C1 segment of cervical spinal cord (tissue), 14 donors: Measurements from ENCODE around the gene CKAP4.

Source experiments
- DNase-seq, 14 donors: peaks; one replicate each; lab custom pipeline; 2025; lab: John Stamatoyannopoulos, UW

The CKAP4 gene

DNA sequence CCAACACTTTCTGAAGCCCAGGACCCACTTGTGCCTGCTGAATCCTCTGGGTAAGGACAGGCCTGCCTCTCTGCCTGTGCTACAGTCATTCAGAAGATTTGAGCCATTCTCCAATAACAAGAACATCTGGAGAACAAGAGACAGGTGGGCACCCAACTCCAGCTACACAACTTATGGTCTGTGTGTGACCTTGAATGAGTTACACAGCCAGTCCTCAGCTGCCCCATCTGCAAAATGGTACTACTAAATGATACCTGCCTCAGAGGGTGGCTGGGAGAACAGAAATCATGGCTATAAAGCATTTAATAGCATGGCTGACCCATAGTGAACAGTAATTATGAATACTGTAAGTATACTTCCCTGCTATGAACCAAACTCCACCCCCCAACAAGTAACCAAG lies 4.2 kb downstream of the CKAP4 start:
- DNase-seq = no peak

DNA sequence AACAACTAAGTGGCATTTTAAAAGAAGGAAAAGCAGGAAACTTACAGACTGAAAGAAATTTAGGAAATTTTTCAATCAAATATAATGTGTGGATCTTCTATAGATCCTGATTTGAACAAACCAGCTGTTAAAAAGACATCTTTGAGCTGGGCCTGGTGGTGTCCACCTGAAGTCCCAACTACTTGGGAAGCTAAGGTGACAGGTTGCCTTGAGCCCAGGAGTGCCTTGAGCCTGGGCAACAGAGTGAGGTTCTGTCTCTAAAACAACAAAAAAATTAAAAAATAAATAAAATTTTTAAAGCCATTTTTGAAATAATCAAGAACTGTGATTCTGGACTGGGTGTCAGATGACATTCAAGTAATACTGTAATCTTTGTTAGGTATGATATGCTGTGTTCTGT lies 7.0 kb downstream of the CKAP4 start:
- no peak for DNase-seq

DNA sequence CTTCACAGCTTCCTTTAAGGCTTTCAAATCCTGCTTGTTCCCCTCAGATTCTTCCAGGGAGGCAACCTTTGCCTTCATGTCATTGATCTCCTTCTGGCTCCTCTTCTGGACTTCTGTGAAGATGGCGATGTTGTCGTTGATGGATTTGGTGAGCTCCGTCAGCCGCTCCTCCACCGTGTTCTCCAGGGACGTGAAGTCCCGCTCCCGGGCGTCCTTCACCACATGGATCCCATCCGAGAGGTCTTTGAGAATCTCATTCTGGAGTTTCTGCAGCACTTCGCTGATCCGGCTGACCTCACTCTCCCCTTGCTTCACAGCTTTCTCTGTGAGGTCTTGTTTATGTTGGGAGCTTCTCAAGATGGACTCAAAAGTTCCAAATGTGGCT lies 7.9 kb downstream of the CKAP4 start:
- no peak for DNase-seq

DNA sequence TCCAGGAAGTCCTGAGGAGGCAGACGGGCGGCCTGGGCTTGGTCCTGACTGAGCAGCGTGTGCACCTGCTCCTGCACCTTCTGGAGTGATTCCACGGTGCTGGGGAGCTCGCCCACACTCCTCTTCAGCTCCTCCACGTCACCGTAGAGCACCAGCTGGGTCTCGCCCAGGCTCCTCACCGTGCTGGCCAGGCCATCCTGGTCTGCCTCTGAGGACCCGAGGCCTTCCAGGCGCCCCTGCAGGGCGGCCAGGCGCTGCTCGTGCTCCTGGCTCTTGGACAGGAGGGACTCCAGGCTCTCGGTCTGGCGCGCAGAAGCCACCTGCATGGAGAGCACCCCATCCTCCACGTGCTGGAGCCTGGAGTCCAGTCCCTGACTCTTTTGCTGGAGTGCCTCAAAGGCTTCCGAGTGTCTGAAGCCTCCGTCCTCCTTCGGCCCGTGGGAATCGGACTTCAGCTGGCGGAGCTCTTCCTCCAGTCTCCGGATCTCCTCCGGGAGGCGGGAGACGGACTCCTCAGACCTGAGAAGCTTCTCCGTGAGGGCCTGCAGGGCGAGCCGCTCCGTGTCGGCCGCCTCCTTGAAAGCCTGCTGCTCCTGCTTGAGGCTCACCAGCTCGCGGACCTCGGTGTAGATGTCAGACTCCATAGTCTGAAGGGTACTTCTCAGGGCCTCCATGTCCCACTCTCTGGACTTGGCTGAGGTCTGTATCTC lies 8.4 kb downstream of the CKAP4 start:
- peak in 1 of 14 donors; percentile 7 for DNase-seq

DNA sequence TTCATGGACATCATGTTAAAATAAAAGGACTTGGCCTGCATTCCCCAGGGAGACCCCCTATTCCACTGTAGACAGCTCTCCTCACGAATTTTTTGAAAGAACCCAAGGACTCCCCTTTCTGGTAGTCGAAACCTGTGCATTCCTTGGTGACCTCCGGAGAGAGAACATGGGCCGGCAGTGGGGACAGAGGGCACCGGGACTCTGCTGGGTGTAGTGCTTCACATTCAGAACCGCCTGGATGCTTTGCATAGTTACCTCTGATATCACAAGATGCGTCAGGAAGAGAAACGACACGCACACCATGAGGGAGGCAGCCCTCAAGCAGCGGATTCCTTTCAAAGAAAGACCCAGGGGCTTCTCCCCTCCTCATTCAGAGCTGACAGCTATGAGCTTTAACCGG lies 9.7 kb downstream of the CKAP4 start:
- no peak for DNase-seq

DNA sequence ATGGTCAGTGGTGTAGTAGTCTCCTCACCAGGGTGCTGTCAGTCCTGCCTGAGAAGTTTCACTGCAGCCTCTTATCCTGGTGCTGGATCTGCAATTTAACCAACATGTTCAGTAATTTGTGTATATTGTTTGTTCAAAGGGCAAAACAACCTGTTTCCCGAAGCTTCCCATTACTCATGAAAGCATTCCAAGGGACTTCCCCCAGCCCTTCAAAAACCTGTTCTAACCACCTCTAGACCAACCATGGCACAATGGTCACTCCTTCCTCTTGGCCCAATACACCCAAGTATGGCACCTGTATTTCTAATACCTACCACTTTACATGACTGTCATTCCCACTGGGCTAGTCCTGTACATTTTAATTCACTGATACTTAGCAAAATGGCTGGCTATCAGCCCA lies 12.1 kb downstream of the CKAP4 start:
- DNase-seq = no peak

DNA sequence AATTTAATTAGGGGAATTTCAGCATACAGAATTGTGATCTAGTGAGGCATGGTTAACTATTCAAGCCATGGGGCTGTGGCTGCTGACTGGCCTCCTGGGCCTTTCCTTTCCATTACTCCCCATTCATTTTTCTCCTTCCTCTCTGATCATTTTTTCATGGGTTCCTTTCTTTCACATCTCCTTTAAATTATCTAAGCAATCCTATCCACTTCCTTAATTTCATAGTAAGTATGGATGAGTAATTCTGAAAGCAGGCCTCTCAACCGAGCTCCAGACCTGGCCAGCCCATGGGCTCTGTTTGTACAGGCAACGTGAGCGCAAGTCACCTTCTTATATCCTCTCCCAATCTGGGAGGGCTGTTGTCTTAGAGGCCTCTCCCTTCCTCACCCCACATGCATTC lies 13.4 kb downstream of the CKAP4 start:
- no peak for DNase-seq

DNA sequence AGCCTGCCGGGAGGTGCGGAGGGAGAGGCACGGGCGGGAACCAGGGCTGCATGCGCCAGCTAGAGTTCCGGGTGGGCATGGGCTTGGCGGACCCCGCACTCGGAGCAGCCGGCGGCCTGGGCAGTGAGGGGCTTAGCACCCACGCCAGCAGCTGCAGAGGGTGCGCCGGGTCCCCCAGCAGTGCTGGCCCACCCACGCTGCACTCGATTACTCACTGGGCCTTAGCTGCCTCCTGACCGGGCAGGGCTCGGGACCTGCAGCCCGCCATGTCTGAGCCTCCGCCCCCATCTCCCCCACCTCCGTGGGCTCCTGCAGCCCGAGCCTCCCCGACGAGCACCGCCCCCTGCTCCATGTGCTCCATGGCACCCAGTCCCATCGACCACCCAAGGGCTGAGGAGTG lies 14.8 kb downstream of the CKAP4 start:
- DNase-seq = no peak

DNA sequence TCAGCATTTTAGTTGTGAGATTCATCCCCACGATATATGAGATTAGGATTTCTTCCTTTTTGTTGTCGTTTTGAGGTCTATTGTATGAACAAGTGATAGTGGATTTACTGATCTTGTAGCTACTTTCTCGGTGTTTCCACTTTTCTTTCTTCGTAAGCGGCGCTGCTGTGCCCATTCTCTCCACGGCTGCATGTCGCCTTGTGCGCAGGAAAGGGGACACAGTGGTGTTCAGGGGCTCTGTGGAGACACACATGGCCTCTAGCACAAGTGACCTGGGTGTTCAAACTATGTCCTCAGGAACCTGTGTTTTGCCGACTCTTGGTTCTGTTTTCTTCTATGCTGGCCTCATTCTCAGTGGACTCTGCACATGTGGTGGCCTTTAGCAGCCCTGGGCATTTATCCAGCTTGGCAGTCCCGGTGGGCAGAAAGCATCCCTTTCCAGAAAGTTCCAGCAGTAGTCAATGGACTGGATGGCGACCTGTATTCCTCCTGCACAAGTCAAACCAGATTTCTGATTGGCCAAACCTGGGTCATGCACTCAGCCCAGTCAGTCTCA lies 18.7 kb downstream of the CKAP4 start:
- no peak for DNase-seq

DNA sequence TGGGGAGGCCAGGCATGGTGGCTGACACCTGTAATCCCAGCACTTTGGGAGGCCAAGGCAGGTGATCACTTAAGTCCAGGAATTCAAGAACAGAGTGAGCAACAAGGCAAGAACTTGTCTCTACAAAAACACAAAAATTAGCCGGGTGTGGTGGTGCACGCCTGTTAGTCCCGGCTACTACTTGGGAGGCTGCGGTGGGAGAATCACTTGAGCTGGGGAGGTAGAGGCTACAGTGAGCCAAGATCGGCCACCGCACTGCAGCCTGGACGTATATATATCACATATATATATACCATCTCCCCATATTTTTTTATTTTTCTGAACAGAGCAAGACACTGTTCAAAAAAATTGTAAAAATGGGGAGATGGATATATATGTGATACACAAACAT lies 19.5 kb downstream of the CKAP4 start:
- DNase-seq = no peak

DNA sequence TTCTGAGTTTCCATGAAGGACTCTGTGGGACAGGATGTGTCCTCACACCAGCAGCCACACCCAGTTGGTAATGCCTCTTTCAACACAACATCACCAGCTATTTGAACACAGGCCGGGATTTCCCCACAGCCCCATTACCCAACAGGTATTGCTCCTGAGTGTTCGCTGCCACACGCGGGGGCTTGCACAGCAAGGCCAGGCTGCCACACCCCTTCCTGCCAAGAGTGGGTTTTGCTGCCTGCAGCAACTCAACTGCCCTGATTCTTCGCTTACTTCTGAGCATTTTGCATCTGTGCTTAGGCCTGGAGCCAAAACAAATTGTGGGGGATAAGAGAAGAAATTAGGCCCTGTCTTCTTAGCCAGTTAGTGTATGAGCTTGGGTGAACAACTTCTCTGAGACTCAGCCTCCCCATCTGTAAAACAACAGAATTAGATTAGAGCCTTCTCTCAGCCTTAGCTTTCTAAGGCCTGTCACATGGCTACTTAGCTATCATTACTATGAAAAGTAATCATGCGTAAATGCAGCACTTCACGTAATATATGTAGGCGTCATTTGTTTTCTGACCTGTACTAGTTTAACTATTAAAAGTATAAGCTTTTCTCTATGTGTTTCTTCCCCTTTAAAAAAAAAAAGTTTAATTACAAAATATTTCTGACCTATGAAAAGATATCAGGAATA lies 20.0 kb downstream of the CKAP4 start:
- DNase-seq = no peak

DNA sequence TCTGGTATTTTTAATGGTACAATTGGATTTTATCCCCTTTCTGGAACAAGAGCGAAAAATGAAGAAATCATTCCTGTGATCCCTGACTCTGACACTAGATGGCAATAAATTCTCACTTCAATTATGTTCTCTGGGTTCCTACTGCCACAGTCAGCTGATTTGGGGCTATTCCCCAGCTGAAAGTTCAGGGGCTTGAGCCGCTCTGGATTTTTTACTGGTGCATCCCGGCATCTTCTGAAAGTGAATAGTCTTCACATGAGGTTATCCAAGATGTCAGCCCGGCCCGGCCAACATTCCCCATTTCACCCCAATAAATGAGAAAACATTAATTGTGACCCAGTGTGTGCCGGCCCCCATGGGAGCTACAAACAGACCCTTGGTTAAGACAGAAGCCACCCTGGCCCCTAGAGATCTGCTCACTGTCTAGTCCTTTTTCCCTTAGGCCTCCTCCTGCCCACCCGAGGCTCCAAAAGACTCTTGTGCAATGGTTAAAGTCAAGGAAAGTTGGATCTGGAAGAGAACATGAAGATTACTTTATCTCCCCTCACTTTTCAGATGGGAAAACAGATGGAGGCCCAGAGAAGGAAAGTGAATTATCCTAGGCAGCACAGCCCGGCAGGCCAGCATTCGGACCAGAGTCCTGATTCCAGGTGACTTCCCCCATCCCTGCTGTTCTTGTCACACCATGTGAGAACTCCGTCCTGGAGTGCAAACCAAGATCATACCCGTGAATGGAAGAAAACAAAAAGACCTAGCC lies 20.8 kb downstream of the CKAP4 start:
- DNase-seq = peak in 5 of 14 donors; percentile 4 to 16 (median 10)

DNA sequence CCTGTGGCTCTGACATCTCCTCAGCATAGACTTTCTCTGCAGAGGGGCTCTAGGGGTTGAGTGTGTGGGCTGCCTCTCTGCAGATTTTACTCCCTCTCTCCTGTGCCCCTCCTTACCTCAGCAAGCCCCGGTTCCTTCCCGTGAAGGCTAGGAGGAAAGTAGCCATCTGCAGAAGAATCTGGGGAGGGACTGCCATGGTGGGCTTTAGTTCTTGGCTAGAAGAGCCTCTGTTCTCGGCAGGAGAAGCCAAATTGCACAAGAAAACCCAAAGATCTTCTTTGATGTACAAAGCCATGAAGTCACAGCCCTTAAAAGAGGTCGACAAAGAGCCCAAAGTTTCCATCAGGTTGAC lies 23.5 kb downstream of the CKAP4 start:
- DNase-seq = no peak

DNA sequence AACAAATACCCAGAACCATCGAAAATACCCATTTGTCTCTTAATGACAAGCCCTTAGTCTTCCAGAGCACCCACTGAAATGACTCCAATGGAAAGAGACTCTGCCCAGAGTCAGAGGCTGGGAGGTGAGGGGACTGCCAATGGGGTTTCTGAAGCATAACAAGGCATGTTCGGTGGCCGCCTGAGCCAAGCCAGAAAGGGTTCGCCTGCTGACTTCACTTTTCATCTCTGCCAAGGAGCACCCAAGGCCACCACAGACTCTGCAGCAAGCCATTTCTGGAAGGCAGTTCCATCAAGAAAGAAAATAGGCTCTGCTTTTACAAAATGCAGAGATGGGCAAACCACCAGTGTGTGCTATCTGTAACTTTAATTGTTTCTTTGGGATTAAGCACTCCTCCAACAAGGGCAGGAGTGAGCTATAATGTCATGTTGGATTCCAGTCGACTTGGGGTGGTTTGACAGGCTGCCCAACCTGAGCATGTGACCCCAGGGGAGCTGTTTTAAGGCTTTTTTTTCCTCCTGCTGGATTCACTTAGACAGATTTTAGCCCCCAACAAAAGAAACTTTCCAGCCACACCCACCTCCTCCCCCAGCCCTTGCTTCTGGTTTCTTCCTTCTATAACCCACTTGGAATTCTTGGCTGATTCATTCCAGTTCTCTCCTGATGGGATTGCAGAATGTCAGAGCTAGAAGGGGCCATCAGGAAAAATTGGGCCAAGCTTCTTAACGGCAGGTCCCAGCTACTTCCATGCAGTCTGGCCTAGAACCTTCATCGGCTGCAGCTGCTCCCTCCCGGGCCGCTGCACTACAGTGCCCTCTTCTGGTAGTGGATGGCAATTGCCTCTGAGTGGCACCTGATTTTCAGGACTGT lies 24.1 kb downstream of the CKAP4 start:
- peak in 12 of 14 donors; percentile 8 to 65 (median 44) for DNase-seq

DNA sequence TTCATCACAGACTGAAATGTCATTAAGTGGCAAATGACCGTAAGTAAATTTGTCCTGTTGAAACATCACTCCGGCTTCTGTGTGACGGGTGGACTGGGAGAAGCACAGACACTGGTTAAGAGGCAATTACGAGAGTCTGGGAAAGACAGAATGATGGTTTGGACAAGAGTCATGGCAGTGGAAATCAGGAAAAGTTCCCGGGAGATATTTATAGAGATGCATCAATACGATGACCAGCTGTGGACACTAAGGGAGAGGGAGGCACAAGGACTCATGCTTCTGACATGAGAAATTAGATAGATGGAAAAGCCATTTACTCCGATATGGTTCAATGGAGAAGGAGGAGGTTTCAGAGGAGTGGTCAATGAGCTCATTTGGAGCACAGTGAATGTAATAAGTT lies 27.3 kb downstream of the CKAP4 start:
- no peak for DNase-seq

DNA sequence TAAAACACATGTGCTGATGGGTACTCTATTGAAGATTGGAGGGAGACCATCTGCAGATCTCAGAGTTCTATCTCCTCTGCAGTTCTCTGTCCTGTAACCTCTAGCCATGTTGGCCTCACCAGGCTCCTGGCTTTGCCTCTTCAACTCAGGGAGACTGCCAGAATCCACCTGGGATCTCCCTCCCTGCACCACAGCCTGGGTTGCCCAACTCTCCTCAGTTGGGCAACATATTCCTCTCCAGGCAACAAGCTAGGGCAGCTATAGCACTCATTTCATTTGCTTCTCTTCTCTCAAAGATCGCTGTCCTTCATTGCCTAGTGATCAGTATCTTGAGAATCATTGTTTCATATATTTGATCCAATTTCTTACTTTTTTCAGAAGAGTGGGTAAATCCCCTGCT lies 28.8 kb downstream of the CKAP4 start:
- no peak for DNase-seq

DNA sequence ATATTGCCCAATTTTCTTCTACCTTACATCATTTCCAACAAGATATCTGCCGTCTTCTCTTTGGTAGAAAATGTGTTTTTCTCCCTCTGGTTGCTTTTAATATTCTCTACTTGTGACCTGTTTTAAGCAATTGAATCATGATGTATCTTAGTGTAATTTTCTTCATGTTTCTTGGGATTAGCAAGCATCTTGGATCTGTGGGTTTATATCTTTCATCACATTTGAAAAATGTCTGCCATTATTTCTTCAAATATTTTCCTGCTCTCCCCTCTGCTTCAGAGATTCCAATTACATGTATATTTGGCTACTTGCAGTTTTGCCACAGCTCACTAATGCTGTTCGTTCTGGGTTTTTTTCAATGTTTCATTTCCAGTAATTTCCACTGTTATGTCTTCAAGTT lies 30.1 kb downstream of the CKAP4 start:
- no peak for DNase-seq

DNA sequence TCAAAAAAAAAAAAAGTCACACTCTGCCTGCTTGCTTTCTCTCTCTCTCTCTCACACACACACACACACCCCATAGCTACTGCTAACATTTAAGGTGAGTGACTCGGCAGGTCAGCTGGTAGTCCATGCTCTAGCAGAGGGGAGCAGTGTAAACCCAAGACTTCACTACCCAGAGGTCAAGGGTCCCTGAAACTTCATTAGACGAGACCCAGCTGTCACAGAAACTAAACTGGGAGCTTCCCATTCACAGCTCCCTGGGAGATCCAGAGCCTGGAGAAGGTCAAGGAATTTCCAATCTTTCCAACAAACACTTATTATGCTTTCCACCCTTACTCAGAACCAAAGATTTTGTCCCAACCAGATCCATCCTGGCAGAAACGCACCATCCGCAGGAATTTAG lies 33.2 kb downstream of the CKAP4 start:
- no peak for DNase-seq

DNA sequence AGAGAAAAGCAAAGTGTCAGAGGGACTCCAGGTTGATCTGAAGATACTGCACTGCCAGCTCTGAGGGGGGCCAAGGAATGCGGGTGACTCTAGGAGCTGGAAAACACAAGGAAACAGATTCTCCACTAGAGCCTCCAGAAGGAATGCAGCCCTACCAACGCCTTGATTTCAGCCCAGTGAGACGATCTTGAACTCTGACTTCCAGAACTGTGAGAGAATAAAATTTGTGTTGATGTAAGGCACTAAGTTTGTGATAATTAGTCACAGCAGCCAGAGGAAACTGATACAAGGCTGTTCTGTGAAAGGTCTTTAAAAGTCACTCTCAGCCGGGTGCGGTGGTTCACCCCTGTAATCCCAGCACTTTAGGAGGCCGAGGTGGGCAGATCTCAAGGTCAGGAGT lies 34.2 kb downstream of the CKAP4 start:
- DNase-seq = no peak

DNA sequence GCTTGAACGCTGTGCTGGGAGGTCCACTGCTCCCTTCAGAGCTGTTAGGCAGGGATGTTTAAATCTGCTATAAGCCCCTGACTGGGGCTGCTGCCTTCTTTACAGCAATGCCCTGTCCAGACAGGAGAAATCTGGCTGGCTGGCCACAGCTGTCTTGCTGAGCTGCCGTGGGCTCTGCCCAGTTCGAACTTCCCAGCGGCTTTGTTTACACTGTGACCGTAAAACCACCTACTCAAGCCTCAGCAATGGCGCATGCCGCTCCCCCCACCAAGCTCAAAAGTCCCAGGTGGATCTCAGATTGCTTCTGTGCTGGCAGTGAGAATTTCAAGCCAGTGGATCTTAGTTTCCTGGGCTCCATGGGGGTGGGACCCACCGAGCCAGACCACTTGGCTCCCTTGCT lies 35.8 kb downstream of the CKAP4 start:
- DNase-seq = no peak

DNA sequence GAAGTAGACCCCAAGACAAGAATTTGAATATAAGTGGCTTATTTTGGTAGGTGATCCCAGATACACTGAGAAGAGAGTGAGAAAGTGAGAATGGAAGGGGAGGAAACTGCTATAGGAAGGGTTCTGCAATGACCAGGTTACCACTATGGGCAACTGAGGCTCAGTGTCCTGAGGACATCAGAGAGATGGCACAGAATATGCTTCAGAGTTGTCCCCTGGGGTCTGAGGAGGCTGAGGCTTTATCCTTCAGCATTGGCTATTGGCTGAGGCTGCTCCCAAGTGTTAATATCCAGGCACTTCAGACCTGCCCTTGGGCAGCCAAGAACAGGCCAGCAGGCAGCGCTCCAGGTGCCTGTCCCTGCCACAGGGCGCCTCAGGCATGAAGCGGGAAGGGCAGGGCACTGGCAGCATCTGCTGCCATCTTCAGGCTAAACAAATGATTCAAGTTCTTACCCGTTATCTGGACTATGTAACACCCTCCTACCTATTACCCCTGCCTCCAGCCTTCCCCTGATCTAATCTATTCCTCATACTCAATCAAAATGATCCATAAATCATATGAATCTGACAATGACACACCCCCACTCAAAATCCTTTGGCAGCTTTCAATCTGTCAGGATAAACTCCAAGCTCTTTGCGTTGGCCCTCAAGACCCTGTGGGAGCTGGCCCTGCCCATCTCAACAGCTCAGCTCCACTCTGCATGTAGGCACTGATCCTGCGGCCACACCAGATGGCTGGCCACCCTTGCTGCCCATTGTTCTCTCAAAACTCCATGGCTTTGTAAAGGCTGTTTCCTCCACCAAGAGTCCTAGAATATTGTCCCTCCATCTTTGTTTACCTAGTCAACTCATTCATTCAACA lies 42.4 kb downstream of the CKAP4 start:
- DNase-seq = peak in 6 of 14 donors; percentile 9 to 59 (median 21)
